GM23338 (cell line): ENCODE data around the gene USP6NL. TPM values are rescaled to one million over a fixed set of nuclear protein-coding genes. Genes with fewer than 3 reads are reported as not detected.

Experiments
- ATAC-seq: fragments of 200-7000 bp; cut with Tn5 transposase; 3 replicates; pipeline ENCODE4 v1.9.1; 2020
- DNase-seq: peaks from one replicate; pipeline ENCODE4 v3.0.0-alpha.2; 2015; ENCODE audit warnings: low spot score
- H2AFZ ChIP-seq: fragments of 200-600 bp; sonication (generic); 2 replicates; pipeline ENCODE4 v1.8.0; 2016; ENCODE audit warnings: antibody characterized with exemption, mild to moderate bottlenecking, moderate library complexity
- H3F3A ChIP-seq: fragments of 200-600 bp; sonication (generic); replicated peaks from 2 replicates; pipeline ENCODE4 v1.8.0; 2017; ENCODE audit warnings: antibody characterized with exemption, mixed run types, low read depth
- H3K27ac ChIP-seq: fragments of 200-600 bp; sonication (generic); 2 replicates; pipeline ENCODE4 v1.6.1; 2016; ENCODE audit warnings: low read depth
- H3K27me3 ChIP-seq: fragments of 200-600 bp; sonication (generic); 2 replicates; pipeline ENCODE4 v1.8.0; 2016; ENCODE audit warnings: mild to moderate bottlenecking, mixed run types, moderate library complexity; ENCODE audit not compliant: insufficient read depth
- H3K36me3 ChIP-seq: fragments of 200-600 bp; sonication (generic); 2 replicates; pipeline ENCODE4 v1.8.0; 2016; ENCODE audit warnings: mild to moderate bottlenecking; ENCODE audit not compliant: insufficient read depth
- H3K4me1 ChIP-seq: fragments of 200-600 bp; sonication (generic); 2 replicates; pipeline ENCODE4 v1.8.0; 2016; ENCODE audit warnings: mild to moderate bottlenecking, moderate library complexity; ENCODE audit not compliant: insufficient read depth
- H3K4me2 ChIP-seq: fragments of 200-600 bp; sonication (generic); 2 replicates; pipeline ENCODE4 v1.7.1; 2017; ENCODE audit warnings: mixed run types
- H3K4me3 ChIP-seq: fragments of 200-600 bp; sonication (generic); 2 replicates; pipeline ENCODE4 v1.6.1; 2016; ENCODE audit warnings: mixed run types
- H3K79me2 ChIP-seq: fragments of 200-600 bp; sonication (generic); replicated peaks from 2 replicates; pipeline ENCODE4 v1.8.0; 2017; ENCODE audit warnings: mild to moderate bottlenecking; ENCODE audit not compliant: insufficient read depth
- H3K9me2 ChIP-seq: fragments of 200-600 bp; sonication (generic); 2 replicates; pipeline ENCODE4 v1.8.0; 2017; ENCODE audit not compliant: insufficient read depth
- H4K20me1 ChIP-seq: fragments of 200-600 bp; sonication (generic); replicated peaks from 2 replicates; pipeline ENCODE4 v1.8.0; 2017; ENCODE audit warnings: mild to moderate bottlenecking; ENCODE audit not compliant: insufficient read depth
- H3K27ac Mint-ChIP-seq: 2 replicates; pipeline ENCODE4 v1.8.0; 2020; ENCODE audit warnings: inconsistent platforms, mild to moderate bottlenecking, moderate library complexity, mixed read lengths
- H3K27me3 Mint-ChIP-seq: 3 replicates; pipeline ENCODE4 v1.8.0; 2022; ENCODE audit warnings: low read depth, mild to moderate bottlenecking, moderate library complexity, mixed read lengths, inconsistent platforms; ENCODE audit not compliant: insufficient read depth, poor library complexity
- H3K36me3 Mint-ChIP-seq: 3 replicates; pipeline ENCODE4 v1.8.0; 2021; ENCODE audit warnings: low read depth, mild to moderate bottlenecking, inconsistent platforms, moderate library complexity, mixed read lengths
- H3K4me1 Mint-ChIP-seq: 3 replicates; pipeline ENCODE4 v1.8.0; 2020; ENCODE audit warnings: mild to moderate bottlenecking, inconsistent platforms, mixed read lengths
- H3K4me3 Mint-ChIP-seq: 3 replicates; pipeline ENCODE4 v1.8.0; 2021; ENCODE audit warnings: moderate library complexity, mild to moderate bottlenecking, inconsistent platforms, mixed read lengths
- H3K9me3 Mint-ChIP-seq: 3 replicates; pipeline ENCODE4 v1.8.0; 2020; ENCODE audit warnings: moderate library complexity, mild to moderate bottlenecking, inconsistent platforms, mixed read lengths
- EZH2 ChIP-seq: fragments of 200-600 bp; sonication (generic); IDR thresholded peaks from one replicate; pipeline ENCODE4 v1.8.0; 2017; ENCODE audit warnings: antibody characterized with exemption, mild to moderate bottlenecking, low read depth; ENCODE audit not compliant: unreplicated experiment
- EZH2phosphoT487 ChIP-seq: fragments of 200-600 bp; sonication (generic); IDR thresholded peaks from one replicate; pipeline ENCODE4 v1.8.1; 2018; ENCODE audit warnings: antibody characterized with exemption; ENCODE audit not compliant: unreplicated experiment
- JUNB ChIP-seq: IDR thresholded peaks from one replicate; pipeline ENCODE4 v1.6.1; 2016; ENCODE audit warnings: antibody characterized with exemption; ENCODE audit not compliant: unreplicated experiment
- POLR2AphosphoS5 ChIP-seq: IDR thresholded peaks from 2 replicates; pipeline ENCODE4 v1.6.1; 2016; ENCODE audit warnings: antibody characterized with exemption, low read depth
- REST ChIP-seq: IDR thresholded peaks from one replicate; pipeline ENCODE4 v1.6.1; 2018; ENCODE audit warnings: antibody characterized with exemption; ENCODE audit not compliant: unreplicated experiment
- ZNF114 ChIP-seq: fragments of 250-450 bp; sonication (Bioruptor Pico); IDR thresholded peaks from 2 replicates; pipeline ENCODE4 v1.5.0; 2020; ENCODE audit warnings: mild to moderate bottlenecking, moderate library complexity
- ZNF331 ChIP-seq: fragments of 250-450 bp; sonication (Bioruptor Pico); IDR thresholded peaks from 2 replicates; pipeline ENCODE4 v1.5.0; 2020; ENCODE audit warnings: low read depth, mild to moderate bottlenecking, moderate library complexity
- polyA plus RNA-seq: library from polyadenylated mRNA; unstranded; fragments of >200 nt; fragmentation: Nextera tagmentation; extraction: Ambion mirVana; gene quantifications from 2 replicates; pipeline ENCODE4 v1.2.1, GENCODE V29; 2016
- total RNA-seq: library from RNA; depleted of rRNA; stranded (reverse); fragments of >200 nt; shearing (Covaris generic); gene quantifications from 2 replicates; pipeline ENCODE4 v1.2.3, GENCODE V29; 2014
- TF ChIP-seq, protein P1 (sequence below): IDR thresholded peaks from 2 replicates; pipeline ENCODE4 v1.6.1; 2016; ENCODE audit warnings: antibody characterized with exemption
- TF ChIP-seq, protein P2 (sequence below), 2 experiments: fragments of 200-600 bp in 1 of 2; sonication (generic) in 1 of 2; conservative IDR thresholded peaks; 2 replicates each; pipeline versions ENCODE4 v1.5.1 to v1.6.1; 2016 to 2017; ENCODE audit warnings: antibody characterized with exemption in 2 of 2, low read depth in 2 of 2, mild to moderate bottlenecking in 2 of 2, moderate library complexity in 1 of 2

USP6NL gene
- total and polyA plus RNA-seq, 2 experiments from 2014 or later: 8.1 to 29.7 TPM

DNA sequence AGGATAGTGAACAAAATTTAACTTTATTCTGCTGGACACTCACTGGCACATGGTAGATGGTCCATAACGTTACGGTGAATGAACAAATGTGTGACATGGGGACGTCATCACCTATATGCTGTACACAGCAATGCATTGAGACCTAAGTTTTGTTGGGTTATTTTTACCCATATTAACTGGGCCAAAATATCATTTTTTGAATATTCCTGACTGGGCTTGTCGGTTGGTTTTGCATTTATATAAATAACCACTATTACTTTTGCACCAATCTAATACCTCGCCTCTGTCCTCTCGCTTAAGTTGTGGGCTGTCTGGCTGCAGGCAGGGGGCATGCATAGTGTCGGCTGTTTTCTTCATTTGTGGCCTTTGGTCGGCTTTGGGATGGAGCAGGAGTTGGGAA lies 161.7 kb downstream of the USP6NL start:
- Histone ChIP-seq H3K27me3 (no peaks in the 10 kb centered on the region), H3K79me2 (no peaks in the 10 kb centered on the region), H4K20me1 (no peaks in the 10 kb centered on the region), H3K27ac (no peak overlapping the region), H3K36me3 (no peaks in the 10 kb centered on the region), H3F3A (no peaks in the 10 kb centered on the region), H2AFZ (no peak overlapping the region), H3K4me1 (peaks cover 10% of the 10 kb centered on the region), H3K4me3 (no peak overlapping the region), H3K9me2 (no peaks in the 10 kb centered on the region), H3K4me2 (no peak overlapping the region)
- Mint-ChIP-seq H3K9me3 (peaks cover 3% of the 10 kb centered on the region; the same call in 1 of the 3 replicates), H3K36me3 (no peaks in the 10 kb centered on the region; the same call in 2 of the 3 replicates), H3K27me3 (peaks cover 21% of the 10 kb centered on the region), H3K27ac (no peak overlapping the region), H3K4me1 (peaks cover 23% of the 10 kb centered on the region), H3K4me3 (no peak overlapping the region)
- TF ChIP-seq EZH2phosphoT487 (no peak), ZNF331 (CRISPR knock-in tag) (no peak), REST (no peak), JUNB (no peak), ZNF114 (CRISPR knock-in tag) (no peak)
- TF ChIP-seq, protein P1, sequence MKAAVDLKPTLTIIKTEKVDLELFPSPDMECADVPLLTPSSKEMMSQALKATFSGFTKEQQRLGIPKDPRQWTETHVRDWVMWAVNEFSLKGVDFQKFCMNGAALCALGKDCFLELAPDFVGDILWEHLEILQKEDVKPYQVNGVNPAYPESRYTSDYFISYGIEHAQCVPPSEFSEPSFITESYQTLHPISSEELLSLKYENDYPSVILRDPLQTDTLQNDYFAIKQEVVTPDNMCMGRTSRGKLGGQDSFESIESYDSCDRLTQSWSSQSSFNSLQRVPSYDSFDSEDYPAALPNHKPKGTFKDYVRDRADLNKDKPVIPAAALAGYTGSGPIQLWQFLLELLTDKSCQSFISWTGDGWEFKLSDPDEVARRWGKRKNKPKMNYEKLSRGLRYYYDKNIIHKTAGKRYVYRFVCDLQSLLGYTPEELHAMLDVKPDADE: no peak
- TF ChIP-seq, protein P2, sequence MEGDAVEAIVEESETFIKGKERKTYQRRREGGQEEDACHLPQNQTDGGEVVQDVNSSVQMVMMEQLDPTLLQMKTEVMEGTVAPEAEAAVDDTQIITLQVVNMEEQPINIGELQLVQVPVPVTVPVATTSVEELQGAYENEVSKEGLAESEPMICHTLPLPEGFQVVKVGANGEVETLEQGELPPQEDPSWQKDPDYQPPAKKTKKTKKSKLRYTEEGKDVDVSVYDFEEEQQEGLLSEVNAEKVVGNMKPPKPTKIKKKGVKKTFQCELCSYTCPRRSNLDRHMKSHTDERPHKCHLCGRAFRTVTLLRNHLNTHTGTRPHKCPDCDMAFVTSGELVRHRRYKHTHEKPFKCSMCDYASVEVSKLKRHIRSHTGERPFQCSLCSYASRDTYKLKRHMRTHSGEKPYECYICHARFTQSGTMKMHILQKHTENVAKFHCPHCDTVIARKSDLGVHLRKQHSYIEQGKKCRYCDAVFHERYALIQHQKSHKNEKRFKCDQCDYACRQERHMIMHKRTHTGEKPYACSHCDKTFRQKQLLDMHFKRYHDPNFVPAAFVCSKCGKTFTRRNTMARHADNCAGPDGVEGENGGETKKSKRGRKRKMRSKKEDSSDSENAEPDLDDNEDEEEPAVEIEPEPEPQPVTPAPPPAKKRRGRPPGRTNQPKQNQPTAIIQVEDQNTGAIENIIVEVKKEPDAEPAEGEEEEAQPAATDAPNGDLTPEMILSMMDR (conservative IDR thresholded peaks at IDR 0.05; ENCODE audit: low read depth in 2 of 2): no peak
- DNase-seq (no peak), ATAC-seq (no peak)

GRCh38 chr10:11448545-11449244 lies 162.8 kb downstream of the USP6NL start:
- peaks cover 3% of the 10 kb centered on the region; the same call in 1 of the 3 replicates for H3K9me3 Mint-ChIP-seq
- H3K4me3 ChIP-seq: no peak overlapping the region
- no peak overlapping the region for H3K27ac Mint-ChIP-seq
- TF ChIP-seq ZNF114 (CRISPR knock-in tag) (no peak), EZH2phosphoT487 (no peak), JUNB (no peak), EZH2 (no peak), POLR2AphosphoS5 (no peak), REST (no peak)
- TF ChIP-seq, protein P2 (conservative IDR thresholded peaks at IDR 0.05; ENCODE audit: low read depth in 2 of 2): no peak

More at GRCh38 chr10:11448545-11449244, 162.8 kb downstream of the USP6NL start:
- ATAC-seq (no peak), DNase-seq (no peak)
- Histone ChIP-seq H3F3A (no peaks in the 10 kb centered on the region), H3K27me3 (no peaks in the 10 kb centered on the region), H3K27ac (no peak overlapping the region), H3K4me2 (no peak overlapping the region), H3K9me2 (no peaks in the 10 kb centered on the region), H2AFZ (no peak overlapping the region), H3K79me2 (no peaks in the 10 kb centered on the region), H3K4me1 (peaks cover 10% of the 10 kb centered on the region), H4K20me1 (no peaks in the 10 kb centered on the region), H3K36me3 (no peaks in the 10 kb centered on the region)
- H3K4me1 Mint-ChIP-seq: peaks cover 23% of the 10 kb centered on the region
- H3K27me3 Mint-ChIP-seq: peaks cover 20% of the 10 kb centered on the region
- H3K4me3 Mint-ChIP-seq: no peak overlapping the region
- H3K36me3 Mint-ChIP-seq: no peaks in the 10 kb centered on the region
